T-cell (primary cell): ENCODE measurements around the gene RBM34. TPM values are rescaled to one million over a fixed set of nuclear protein-coding genes. Genes with fewer than 3 reads are reported as not detected.
"Not testable (repeated sequence)": the region's sequence is repeated elsewhere in the genome, so short reads cannot be mapped to it uniquely, and the experiment has no call there.

Experiments used
- ATAC-seq, 4 experiments: fragments of 200-7000 bp in 3 of 4; fragments of 150-1000 bp in 1 of 4; cut with Tn5 transposase; replicated peaks in 1 of 4; 1 replicate in 3 of 4; 2 replicates in 1 of 4; pipeline ENCODE4 v1.10.0; 2021; ENCODE audit warnings: moderate library complexity in 3 of 4, mild to moderate bottlenecking in 2 of 4, moderate number of reproducible peaks in 1 of 4
- CTCF ChIA-PET, 2 donors: fragments of 300-600 bp; sonication (Branson Sonifier 250); formaldehyde crosslinking; loops; one replicate each; lab custom pipeline; 2022; ENCODE audit warnings: antibody characterized with exemption in 2 of 2; lab: Charles Lee
- POLR2A ChIA-PET, 2 donors: fragments of 300-600 bp; sonication (Branson Sonifier 250); formaldehyde crosslinking; loops; one replicate each; lab custom pipeline; 2022; ENCODE audit warnings: antibody characterized with exemption in 2 of 2; lab: Charles Lee
- DNase-seq, 35 experiments: peaks; one replicate each; pipeline versions ENCODE4 v3.0.0 to v3.0.0-alpha.2; 2013 to 2023
- H3K27ac ChIP-seq: one replicate; pipeline ENCODE4 v1.5.1; 2013; ENCODE audit warnings: low read length
- H3K27me3 ChIP-seq, 2 experiments: replicated peaks in 1 of 2; 1 replicate in 1 of 2; 2 replicates in 1 of 2; pipeline versions ENCODE4 v1.6.1 to v1.7.0; 2013; ENCODE audit warnings: low read length in 1 of 2, mixed read lengths in 1 of 2; ENCODE audit not compliant: control insufficient read depth in 2 of 2, insufficient read depth in 2 of 2; ENCODE audit errors: extremely low read depth in 1 of 2
- H3K36me3 ChIP-seq, 2 donors: 1 replicate in 1 of 2; 2 replicates in 1 of 2; pipeline versions ENCODE4 v1.6.1 to v1.7.0; 2013; ENCODE audit warnings: low read length in 1 of 2; ENCODE audit not compliant: control insufficient read depth in 2 of 2, insufficient read depth in 1 of 2; ENCODE audit errors: extremely low read depth in 1 of 2
- H3K4me1 ChIP-seq, 2 experiments: 1 replicate in 1 of 2; 2 replicates in 1 of 2; pipeline versions ENCODE4 v1.6.1 to v1.7.0; 2013; ENCODE audit warnings: low read length in 2 of 2, mixed read lengths in 1 of 2; ENCODE audit not compliant: insufficient read depth in 2 of 2, control insufficient read depth in 1 of 2; ENCODE audit errors: extremely low read depth in 1 of 2
- H3K4me3 ChIP-seq, 2 donors: 1 replicate in 1 of 2; 2 replicates in 1 of 2; pipeline versions ENCODE4 v1.5.1 to v1.7.0; 2013; ENCODE audit warnings: mild to moderate bottlenecking in 2 of 2, low read length in 1 of 2, moderate library complexity in 1 of 2; ENCODE audit not compliant: control insufficient read depth in 1 of 2; ENCODE audit errors: extremely low read depth in 1 of 2
- H3K9me3 ChIP-seq: 2 replicates; pipeline ENCODE4 v1.7.0; 2013
- H3K27ac Mint-ChIP-seq, 2 donors: one replicate each; pipeline ENCODE4 v1.8.0; 2020 to 2021; ENCODE audit warnings: mild to moderate bottlenecking in 2 of 2, mixed read lengths in 2 of 2
- H3K27me3 Mint-ChIP-seq, 2 donors: one replicate each; pipeline ENCODE4 v1.8.0; 2021 to 2022; ENCODE audit warnings: mixed read lengths in 2 of 2
- H3K36me3 Mint-ChIP-seq: one replicate; pipeline ENCODE4 v1.8.0; 2021; ENCODE audit warnings: mixed read lengths
- H3K4me1 Mint-ChIP-seq, 3 donors: one replicate each; pipeline ENCODE4 v1.8.0; 2020 to 2022; ENCODE audit warnings: mixed read lengths in 3 of 3, mild to moderate bottlenecking in 1 of 3
- H3K4me3 Mint-ChIP-seq, 3 donors: one replicate each; pipeline ENCODE4 v1.8.0; 2020 to 2022; ENCODE audit warnings: mild to moderate bottlenecking in 3 of 3, mixed read lengths in 3 of 3, moderate library complexity in 3 of 3
- H3K9me3 Mint-ChIP-seq, 3 donors: one replicate each; pipeline ENCODE4 v1.8.0; 2020 to 2022; ENCODE audit warnings: mixed read lengths in 3 of 3
- whole genome bisulfite sequencing: methylation state at CpG from one replicate; pipeline ENCODE4 v1.1.5; 2013; ENCODE audit warnings: missing lambda C conversion rate; ENCODE audit not compliant: insufficient coverage; 5-methylcytosine and 5-hydroxymethylcytosine counted together
- total RNA-seq, 35 experiments: library from RNA in 6 of 35; stranded (reverse) in 6 of 35; fragments of 120-200 nt in 1 of 35; gene quantifications; one replicate each; pipeline versions ENCODE4 v1.2.1 to v1.2.4 and lab custom pipeline; 2013 to 2026

Gene RBM34
- total RNA-seq, 5 donors from 2014 or later (not counting 1 experiment from before 2014, with no cell fraction given), result 115 to 169 (median 129) TPM

GRCh38 chr1:235092415-235092814 lies 68.6 kb downstream of the RBM34 start:
- H3K4me3 ChIP-seq, H3K9me3 ChIP-seq, ATAC-seq, H3K36me3 Mint-ChIP-seq, POLR2A ChIA-PET, H3K4me1 Mint-ChIP-seq, H3K27me3 Mint-ChIP-seq, DNase-seq, H3K4me1 ChIP-seq, H3K27ac Mint-ChIP-seq, H3K9me3 Mint-ChIP-seq, H3K27ac ChIP-seq, H3K4me3 Mint-ChIP-seq, H3K36me3 ChIP-seq: not testable (repeated sequence)
- WGBS, result no CpG with 5 or more reads among the region's 14 CpGs
- peaks cover 0 to 21% of the 10 kb centered on the region in 2 experiments for H3K27me3 ChIP-seq
- CTCF ChIA-PET, result interaction anchor here in 1 of 2 donors (0.7 kb wide), 3 partner anchors 11 to 405 kb away, joined by 3 to 7 read pairs (median 6); no protein-coding TSS in a partner anchor

GRCh38 chr1:235092045-235092406 lies 69.0 kb downstream of the RBM34 start:
- H3K4me1 Mint-ChIP-seq, H3K9me3 Mint-ChIP-seq, H3K4me3 Mint-ChIP-seq, H3K36me3 Mint-ChIP-seq, H3K9me3 ChIP-seq, H3K27ac Mint-ChIP-seq, ATAC-seq, H3K27me3 Mint-ChIP-seq, H3K4me3 ChIP-seq, H3K36me3 ChIP-seq, H3K27ac ChIP-seq, DNase-seq, H3K4me1 ChIP-seq: not testable (repeated sequence)
- H3K27me3 ChIP-seq, result peaks cover 0 to 21% of the 10 kb centered on the region in 2 experiments
- CTCF ChIA-PET, result interaction anchor here in 1 of 2 donors (0.6 to 0.7 kb wide), 4 partner anchors 11 to 405 kb away, joined by 3 to 7 read pairs (median 4); no protein-coding TSS in a partner anchor
- POLR2A ChIA-PET, result interaction anchor here in 1 of 2 donors (0.6 kb wide), 1 partner anchor 63 kb away, joined by 3 read pairs; no protein-coding TSS in a partner anchor
- WGBS, result no CpG with 5 or more reads among the region's 8 CpGs

GRCh38 chr1:235091319-235092044 lies 69.6 kb downstream of the RBM34 start:
- WGBS, result 97% methylated on average over 18 of the region's 20 CpGs
- POLR2A ChIA-PET, result interaction anchor here (0.5 to 0.6 kb wide), 2 partner anchors 64 to 485 kb away, joined by 3 to 4 read pairs; no protein-coding TSS in a partner anchor

GRCh38 chr1:235090406-235091069 lies 70.5 kb downstream of the RBM34 start:
- ChIA-PET POLR2A (interaction anchor here in 1 of 2 donors (0.5 kb wide), 1 partner anchor 484 kb away, joined by 4 read pairs; no protein-coding TSS in a partner anchor), CTCF (interaction anchor here (0.6 to 1.3 kb wide), 5 partner anchors 11 to 555 kb away, joined by 3 to 4 read pairs (median 3); no protein-coding TSS in a partner anchor)
- Histone ChIP-seq H3K4me3 (no peak overlapping the region), H3K4me1 (peaks cover 0 to 8% of the 10 kb centered on the region in 2 experiments), H3K9me3 (no peaks in the 10 kb centered on the region), H3K36me3 (no peaks in the 10 kb centered on the region), H3K27me3 (peaks cover 0 to 19% of the 10 kb centered on the region in 2 experiments), H3K27ac (no peak overlapping the region)
- 76% methylated on average over 20 of the region's 20 CpGs for WGBS
- Mint-ChIP-seq H3K4me1 (peaks cover 6 to 8% (median 6%) of the 10 kb centered on the region in 3 donors), H3K4me3 (no peak overlapping the region), H3K9me3 (no peaks in the 10 kb centered on the region), H3K27me3 (peaks cover 2 to 6% of the 10 kb centered on the region in 2 donors), H3K36me3 (no peaks in the 10 kb centered on the region), H3K27ac (no peak overlapping the region)
- ATAC-seq, result no peak
- no peak for DNase-seq

More at GRCh38 chr1:235091319-235092044, 69.6 kb downstream of the RBM34 start:
- not testable (repeated sequence) for H3K4me3 ChIP-seq, H3K9me3 Mint-ChIP-seq, H3K9me3 ChIP-seq, H3K36me3 Mint-ChIP-seq, H3K4me3 Mint-ChIP-seq, ATAC-seq, DNase-seq, H3K4me1 ChIP-seq, H3K27ac Mint-ChIP-seq, H3K36me3 ChIP-seq, H3K27ac ChIP-seq, H3K27me3 Mint-ChIP-seq, H3K4me1 Mint-ChIP-seq
- H3K27me3 ChIP-seq, result peaks cover 0 to 19% of the 10 kb centered on the region in 2 experiments
- CTCF ChIA-PET, result interaction anchor here (0.6 to 1.3 kb wide), 4 partner anchors 12 to 56 kb away, joined by 3 to 4 read pairs (median 3); no protein-coding TSS in a partner anchor

- Mint-ChIP-seq H3K4me1 (peaks cover 5 to 7% (median 6%) of the 10 kb centered on the region in 3 donors), H3K4me3 (no peak overlapping the region), H3K27ac (no peak overlapping the region), H3K36me3 (no peaks in the 10 kb centered on the region), H3K27me3 (peaks cover 2 to 4% of the 10 kb centered on the region in 2 donors), H3K9me3 (no peaks in the 10 kb centered on the region)
- no peak overlapping the region for H3K27ac ChIP-seq
- ATAC-seq (no peak), DNase-seq (no peak)
- ChIA-PET POLR2A (interaction anchor here (0.5 to 0.6 kb wide), 4 partner anchors 20 to 476 kb away, joined by 3 to 7 read pairs (median 4); no protein-coding TSS in a partner anchor), CTCF (interaction anchor here in 1 of 2 donors (0.6 kb wide), 1 partner anchor 693 kb away, joined by 4 read pairs; no protein-coding TSS in a partner anchor)
- H3K27me3 ChIP-seq, result peaks cover 0 to 15% of the 10 kb centered on the region in 2 experiments
- H3K4me1 ChIP-seq, result peaks cover 0 to 7% of the 10 kb centered on the region in 2 experiments
- 93% methylated on average over 3 of the region's 7 CpGs for WGBS
- H3K4me3 ChIP-seq, result no peak overlapping the region
- no peaks in the 10 kb centered on the region for H3K9me3 ChIP-seq
- no peaks in the 10 kb centered on the region for H3K36me3 ChIP-seq
These were observed 72.1 kb downstream of the RBM34 start for GRCh38 chr1:235088907-235089306.

GRCh38 chr1:235088430-235088829 lies 72.6 kb downstream of the RBM34 start:
- no peaks in the 10 kb centered on the region for H3K9me3 ChIP-seq
- H3K4me3 ChIP-seq, result no peak overlapping the region
- Mint-ChIP-seq H3K9me3 (no peaks in the 10 kb centered on the region), H3K36me3 (no peaks in the 10 kb centered on the region), H3K27me3 (no peaks in the 10 kb centered on the region), H3K4me3 (no peak overlapping the region), H3K4me1 (peaks cover 6 to 7% (median 6%) of the 10 kb centered on the region in 3 donors), H3K27ac (no peak overlapping the region)
- 93% methylated on average over 5 of the region's 6 CpGs for WGBS
- POLR2A ChIA-PET, result interaction anchor here (0.5 to 0.6 kb wide), 2 partner anchors 98 to 475 kb away, joined by 5 to 7 read pairs; no protein-coding TSS in a partner anchor
- CTCF ChIA-PET, result no interaction called here
- no peak overlapping the region for H3K27ac ChIP-seq
- ATAC-seq (no peak), DNase-seq (no peak)
- H3K36me3 ChIP-seq, result no peaks in the 10 kb centered on the region
- peaks cover 0 to 13% of the 10 kb centered on the region in 2 experiments for H3K27me3 ChIP-seq
- peaks cover 4 to 7% of the 10 kb centered on the region in 2 experiments for H3K4me1 ChIP-seq
